Measurements from ENCODE around the gene AIF1.
A peak's percentile ranks its signal among the peaks of the same experiment; 100 is the strongest.

The AIF1 gene

GRCh38 chr6:31645325-31645724, 30.3 kb downstream of the AIF1 start:
- no peak for DNase-seq

GRCh38 chr6:31651602-31652191, 36.7 kb downstream of the AIF1 start:
- peak; percentile 51 for DNase-seq

- DNase-seq = no peak
Observed at GRCh38 chr6:31652925-31653724, 38.1 kb downstream of the AIF1 start.

DNA sequence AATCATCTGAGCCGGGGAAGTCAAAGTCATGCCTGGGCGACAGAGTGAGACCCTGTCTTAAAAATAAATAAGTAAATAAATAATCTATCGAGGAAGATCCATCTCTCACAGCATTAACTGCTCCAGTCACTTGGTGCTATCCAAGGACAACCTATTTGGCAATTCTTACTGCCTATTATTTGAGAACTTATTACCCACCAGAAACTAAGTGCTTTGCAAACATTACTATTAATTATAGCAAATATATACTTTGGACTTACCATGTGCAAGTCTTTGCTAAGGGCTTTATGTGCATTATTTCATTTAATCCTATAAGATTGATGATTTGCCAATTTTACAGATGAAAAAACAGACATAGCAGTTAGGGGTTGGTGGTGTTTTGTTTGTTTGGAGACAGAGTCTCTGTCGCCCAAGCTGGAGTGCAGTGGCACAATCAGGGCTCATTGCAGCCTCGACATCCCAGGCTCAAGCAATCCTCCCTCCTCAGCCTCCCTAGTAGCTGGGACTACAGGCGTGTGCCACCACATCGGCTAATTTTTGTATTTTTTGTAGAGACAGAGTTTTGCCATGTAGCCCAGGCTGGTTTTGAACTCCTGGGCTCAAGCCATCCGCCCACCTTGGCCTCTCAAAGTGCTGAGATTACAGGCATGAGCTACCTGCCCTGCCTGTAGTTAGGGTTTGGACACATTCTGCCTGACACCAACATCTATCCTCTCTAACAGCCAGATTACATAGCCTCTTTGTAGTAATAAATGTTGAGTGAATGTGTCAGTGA, 39.7 kb downstream of the AIF1 start:
- no peak for DNase-seq

GRCh38 chr6:31655349-31656237, 40.6 kb downstream of the AIF1 start, which contains the start of gene APOM:
Gene APOM (plus strand): TSS chr6:31655894. CDS start chr6:31655967, 73 bp downstream.
- no peak for DNase-seq

GRCh38 chr6:31657406-31658157, 42.5 kb downstream of the AIF1 start:
- peak; percentile 29 for DNase-seq

GRCh38 chr6:31658158-31658688, 43.2 kb downstream of the AIF1 start:
- no peak for DNase-seq

DNA sequence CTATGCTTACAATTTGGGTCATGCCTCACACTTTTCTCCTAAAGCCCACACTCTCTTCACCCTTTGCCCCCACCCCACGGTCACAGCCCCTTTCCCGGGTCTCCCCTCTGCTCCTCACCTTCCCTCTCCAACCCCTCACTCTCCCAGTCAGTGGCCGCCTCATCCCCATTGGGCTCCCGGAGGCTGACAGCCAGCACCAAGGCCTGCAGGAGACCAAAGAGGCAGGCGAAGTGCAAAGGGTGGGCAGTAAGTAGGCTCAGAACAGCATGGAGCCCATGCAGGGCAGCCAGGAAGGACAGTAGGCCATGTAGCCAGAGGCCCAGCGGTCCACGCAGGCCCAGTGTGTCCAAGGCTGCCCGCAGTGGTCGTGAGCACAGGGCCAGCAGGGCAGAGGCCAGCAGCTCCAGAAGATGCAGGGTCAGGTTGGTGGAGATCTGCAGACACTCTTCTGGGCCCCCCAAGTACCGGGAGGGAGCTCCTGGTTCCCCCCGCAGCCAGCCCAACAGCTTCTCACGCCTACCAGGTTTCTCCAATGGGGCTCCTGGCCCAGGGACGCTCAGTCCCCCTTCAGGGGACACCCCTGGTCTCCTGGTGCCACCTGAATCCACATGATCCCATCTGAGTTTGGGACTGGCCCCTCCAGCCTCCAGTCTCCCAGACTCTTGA, 44.1 kb downstream of the AIF1 start:
- DNase-seq = no peak

DNA sequence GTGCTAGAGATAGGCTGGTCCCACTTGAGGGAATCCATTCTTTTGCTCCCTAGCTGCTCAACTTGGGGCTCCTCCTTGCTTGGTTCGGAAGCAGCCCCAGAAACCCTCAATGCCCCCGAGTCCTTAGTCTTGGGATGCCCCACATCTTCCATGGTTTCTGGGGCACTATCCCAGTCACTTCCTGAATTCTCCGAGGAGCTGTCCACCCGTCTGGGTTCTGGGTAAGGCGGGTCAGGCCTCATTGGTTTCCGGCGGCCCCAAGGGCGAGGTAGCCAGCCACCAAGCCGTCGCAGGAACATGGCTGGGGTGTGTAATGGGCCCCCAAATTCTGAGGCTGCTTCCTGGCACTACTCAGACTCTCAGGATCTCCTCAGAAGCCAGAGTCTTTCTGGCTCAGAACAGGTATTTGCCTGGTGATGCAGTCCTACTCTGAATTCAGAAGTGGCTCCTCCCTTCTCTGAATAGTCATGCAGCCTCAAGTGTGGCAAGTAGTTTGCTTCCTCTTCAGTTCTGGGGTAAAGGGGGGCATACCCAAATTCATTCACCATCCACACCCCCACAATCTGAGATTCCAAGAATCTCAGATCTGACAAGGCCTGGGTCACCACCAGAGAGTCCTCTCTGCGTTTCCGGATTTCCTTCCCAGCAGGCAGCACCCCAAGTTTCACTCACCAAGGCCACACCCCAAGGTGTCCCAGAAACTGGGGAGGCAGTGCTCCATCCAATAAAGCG, 44.8 kb downstream of the AIF1 start:
- DNase-seq = peak; percentile 57

DNA sequence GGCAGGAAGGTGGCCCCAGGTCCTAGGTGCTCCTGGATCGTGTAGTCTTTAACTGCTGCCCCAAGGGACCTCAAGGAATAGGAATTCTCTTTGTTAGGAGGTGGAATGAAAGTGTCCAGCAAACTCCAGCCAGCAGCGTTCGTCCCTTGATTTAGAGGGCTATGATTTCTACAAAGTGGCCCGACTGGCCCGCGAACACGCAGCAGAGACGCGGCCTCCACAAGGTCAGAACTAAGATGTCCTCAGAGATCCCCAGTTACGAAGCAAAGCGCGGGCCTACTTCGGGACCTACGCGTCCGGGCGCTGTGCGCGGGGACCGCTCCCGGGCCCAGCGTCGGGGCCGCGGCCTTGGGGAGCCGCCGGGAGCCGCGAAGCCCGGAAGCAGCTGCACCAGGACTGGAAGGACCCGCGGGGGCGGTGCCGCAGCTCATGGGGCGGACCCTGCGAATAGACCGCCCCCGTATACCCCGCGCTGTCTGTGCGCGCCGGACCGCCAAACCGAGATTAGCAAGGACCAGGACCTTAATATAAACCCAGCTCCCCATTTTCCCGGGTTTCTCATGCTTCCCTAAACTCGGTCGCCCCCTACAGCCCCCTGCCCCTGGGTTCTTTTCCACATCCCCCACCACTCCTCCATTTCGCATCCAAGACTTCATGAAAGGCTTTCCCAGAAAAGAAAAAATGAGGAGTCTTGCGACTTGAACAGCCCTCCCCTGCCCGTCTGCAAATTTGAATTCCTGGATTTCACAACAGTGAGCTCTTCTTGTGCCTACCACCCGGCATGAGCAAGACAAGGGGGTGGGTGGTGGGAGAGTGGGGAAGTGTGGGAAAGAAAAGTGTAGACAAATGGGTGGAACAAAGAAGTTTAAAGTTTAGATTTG, 45.6 kb downstream of the AIF1 start, which contains the start of gene C6orf47:
Gene C6orf47, minus strand, starts transcription at position 398 of the 881 bp plus-strand sequence. CDS start 831 bp downstream, outside the sequence.
- peak; percentile 71 for DNase-seq

DNA sequence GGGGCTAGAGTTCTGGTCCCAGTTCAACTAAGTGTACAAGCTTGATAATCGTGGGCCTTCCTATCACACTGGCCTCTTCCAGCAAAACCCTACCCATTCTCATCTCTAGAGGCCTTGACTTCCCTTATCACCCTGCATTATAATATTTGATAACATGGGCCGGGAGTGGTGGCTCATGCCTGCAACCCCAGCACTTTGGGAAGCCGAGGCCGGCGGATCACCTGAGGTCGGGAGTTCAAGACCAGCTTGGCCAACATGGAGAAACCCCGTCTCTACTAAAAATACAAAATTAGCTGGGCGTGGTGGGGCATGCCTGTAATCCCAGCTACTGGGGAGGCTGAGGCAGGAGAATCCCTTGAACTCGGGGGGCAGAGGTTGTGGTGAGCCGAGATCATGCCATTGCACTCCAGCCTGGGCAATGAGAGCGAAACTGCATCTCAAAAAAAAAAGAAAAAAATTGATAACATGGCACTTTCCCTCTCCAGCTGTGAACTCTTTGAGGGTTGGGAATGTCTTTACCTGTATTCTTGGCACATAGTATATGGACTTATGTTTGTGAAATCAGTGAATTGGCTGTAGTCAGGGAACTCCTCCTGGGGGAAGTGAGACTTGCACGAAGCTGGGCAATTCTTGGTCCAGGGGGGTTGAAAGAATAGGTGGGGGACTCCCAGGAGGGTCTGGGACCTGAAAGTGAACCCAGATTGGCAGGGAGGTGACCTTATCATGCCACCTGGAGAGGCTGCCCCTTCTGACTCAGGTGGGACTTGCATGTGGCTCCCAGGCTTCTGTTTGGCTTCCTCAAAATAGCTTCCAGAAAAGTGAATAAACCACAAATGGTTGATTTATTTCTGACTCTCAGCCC, 46.5 kb downstream of the AIF1 start:
- DNase-seq = no peak

- DNase-seq = no peak
Observed at GRCh38 chr6:31662124-31662723, 47.2 kb downstream of the AIF1 start.

- DNase-seq = no peak
Observed at GRCh38 chr6:31663126-31663960, 48.3 kb downstream of the AIF1 start.

GRCh38 chr6:31663961-31664789, 49.1 kb downstream of the AIF1 start:
- DNase-seq = no peak

GRCh38 chr6:31664790-31665500, 49.9 kb downstream of the AIF1 start, which contains the start of gene GPANK1:
Gene GPANK1 (minus strand): TSS chr6:31664997. CDS start chr6:31664478, 519 bp downstream.
- peak; percentile 93 for DNase-seq
